HG03432 (cell line): Measurements from ENCODE around the gene AMOT.
"Not testable (repeated sequence)": the region's sequence is repeated elsewhere in the genome, so short reads cannot be mapped to it uniquely, and the experiment has no call there.

ENCODE experiments used
- ATAC-seq: cut with Tn5 transposase; IDR thresholded peaks from one replicate; pipeline ENCODE4 v1.9.1; 2021; ENCODE audit warnings: mild to moderate bottlenecking, moderate library complexity; ENCODE audit not compliant: unreplicated experiment

Gene AMOT

DNA sequence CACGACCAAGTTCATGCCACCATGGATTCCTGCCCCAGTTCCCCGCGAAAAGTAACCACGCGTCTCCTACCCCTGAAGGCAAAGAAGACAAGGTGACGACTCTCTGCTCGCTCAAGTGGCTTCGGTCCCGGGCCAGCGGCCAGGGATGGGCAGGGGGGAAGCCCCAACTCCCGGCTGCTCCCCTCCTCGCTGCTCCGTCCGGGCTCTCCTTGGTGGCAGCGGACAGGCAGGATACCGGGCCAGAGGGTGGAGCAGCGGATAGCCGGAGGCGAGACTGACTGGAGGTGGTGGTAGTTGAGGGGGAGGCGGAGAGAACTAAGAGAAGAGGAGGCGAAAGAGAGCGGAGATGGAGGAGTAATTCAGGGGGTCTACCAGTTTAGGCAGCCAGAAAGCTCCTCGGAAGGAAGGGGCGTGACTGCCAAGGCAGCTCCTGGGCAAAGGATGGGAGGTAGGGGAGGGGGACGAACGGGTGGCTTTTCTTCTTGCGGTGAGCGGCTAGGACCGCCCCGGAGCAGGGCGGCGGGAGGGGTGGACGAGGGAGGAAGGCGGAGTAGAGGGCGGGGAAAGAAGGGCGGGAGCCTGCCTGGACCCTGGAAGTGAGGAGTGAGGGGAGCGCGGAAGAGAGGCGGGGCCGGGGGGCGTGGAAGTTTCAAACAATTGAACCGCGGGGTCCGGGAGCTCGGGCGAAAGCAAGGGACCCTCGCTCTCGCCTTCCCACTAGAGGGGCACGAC is at the start of gene AMOT:
Gene AMOT (minus strand): TSS at position 450 of the 732 bp plus-strand sequence. CDS start 17,705 bp downstream, outside the sequence.
- ATAC-seq: peak; percentile 76

GRCh38 chrX:112889400-112889799 is 48.8 kb upstream of the AMOT start:
- ATAC-seq: peak; percentile 69

DNA sequence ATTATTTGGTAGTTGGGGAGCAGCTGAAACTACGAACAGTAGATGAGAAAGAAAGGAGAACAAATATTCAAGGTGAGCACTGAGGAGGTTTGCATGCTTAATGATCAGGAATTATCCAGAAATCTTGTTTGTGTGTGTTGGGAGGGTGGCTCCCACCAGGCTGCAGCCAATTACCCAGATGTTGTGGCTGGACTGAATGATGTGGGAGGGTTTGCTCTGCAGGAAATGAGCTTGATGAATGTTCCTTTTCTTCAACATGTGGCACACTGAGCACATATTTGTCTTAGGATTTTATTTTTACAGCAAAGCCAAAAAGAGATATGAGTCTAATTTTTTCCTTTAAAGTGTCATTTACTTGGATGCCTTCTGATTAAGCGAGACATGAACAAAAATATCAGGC is 48.3 kb upstream of the AMOT start:
- peak; percentile 60 for ATAC-seq

- peak; percentile 64 for ATAC-seq
Measured at GRCh38 chrX:112877771-112878173, 37.1 kb upstream of the AMOT start.

DNA sequence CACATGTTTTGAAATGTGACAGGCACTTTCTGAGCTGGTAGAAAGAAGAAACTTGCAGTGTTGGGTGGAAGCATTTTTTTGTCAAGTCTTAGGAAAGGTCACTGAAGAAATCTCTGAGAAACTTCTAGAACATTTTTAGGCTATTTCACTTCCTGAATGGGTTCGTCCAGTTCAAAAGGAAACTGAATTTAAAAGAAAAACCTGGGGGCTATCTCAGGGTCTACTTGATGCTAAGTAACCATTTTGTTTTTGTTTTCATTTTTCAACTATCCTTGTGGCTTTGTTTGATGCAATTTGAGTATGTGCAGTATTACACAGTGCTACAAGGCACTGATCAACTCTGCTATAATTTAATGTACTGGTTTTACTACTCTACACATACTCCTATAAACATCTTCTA is 34.0 kb upstream of the AMOT start:
- no peak for ATAC-seq

DNA sequence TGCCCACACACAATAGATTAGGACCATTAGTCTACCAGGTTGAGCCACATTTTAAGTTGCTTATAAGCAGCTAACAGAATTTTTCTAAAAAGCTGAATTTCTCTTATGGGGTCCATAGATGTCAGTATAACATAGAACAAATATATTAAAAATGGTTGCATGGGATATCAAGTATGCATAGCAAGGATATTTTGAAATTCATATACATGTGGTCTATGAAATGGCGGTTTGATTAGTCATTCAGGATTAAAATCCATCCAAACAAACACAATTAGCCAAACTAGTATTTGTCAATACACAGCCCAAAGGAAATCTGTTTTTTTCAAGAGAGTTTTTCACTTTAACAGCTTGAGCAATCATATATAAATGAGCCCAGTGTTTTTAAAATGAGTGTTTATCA is 33.5 kb upstream of the AMOT start:
- ATAC-seq: no peak

GRCh38 chrX:112868586-112868985 is 28.0 kb upstream of the AMOT start:
- no peak for ATAC-seq

DNA sequence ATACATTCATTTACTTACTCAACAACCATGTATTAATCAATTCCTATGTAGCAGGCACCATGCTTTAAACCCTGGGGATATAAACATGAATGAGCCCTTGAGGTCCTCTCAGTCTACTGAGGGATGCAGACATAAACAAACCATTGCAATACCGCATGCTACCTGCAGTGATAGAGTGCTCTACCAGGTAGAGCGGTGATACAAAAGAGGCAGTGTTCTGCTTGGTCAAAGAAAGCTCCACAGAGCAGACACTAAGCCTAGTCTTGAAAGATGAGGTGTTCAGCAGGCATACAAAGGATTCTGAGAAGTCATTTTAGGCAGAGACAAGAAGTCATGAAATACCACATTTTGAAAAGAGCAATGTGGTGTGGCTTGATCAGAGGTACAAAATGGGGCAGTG is 26.9 kb upstream of the AMOT start:
- ATAC-seq: peak; percentile 64

GRCh38 chrX:112866175-112866574 is 25.5 kb upstream of the AMOT start:
- ATAC-seq: no peak

GRCh38 chrX:112865464-112866025 is 24.9 kb upstream of the AMOT start:
- ATAC-seq: no peak

DNA sequence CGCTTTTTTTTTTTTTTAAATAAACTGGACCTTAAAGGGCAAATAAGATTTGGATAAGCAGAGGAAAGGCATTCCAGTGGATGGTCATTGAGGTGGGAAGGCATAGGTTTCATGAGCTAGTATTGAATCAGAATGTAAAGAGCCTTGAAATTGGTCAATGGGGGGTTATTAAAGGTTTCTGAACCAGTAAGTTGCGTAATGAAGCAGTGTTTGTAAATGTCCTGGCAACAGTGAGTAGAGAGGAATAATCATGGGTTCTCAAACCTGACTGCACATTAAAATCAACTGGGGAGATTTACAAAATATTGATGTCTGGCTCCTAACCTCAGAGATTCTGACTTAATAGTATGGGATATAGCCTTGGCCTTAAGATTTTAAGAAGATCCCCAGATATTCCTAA is 23.2 kb upstream of the AMOT start:
- ATAC-seq: no peak

DNA sequence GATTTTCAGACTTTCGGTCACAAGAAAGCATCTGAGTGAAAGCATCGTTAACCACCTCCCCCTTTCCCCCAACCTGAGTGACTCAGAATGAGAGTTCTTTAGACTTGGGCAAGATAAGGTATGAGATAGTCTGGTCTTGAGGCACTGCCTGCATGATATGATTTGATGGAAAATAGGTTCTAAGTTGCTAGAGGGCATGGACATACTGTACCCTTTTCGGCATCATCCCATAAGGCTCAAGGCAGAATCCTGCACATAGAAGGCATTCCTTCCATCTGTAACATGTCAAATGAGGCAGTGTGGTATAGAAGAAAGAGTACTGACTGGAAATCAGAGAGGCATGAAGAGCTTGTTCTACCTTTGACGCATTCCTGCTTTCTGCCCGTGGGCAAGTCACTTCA is 16.8 kb upstream of the AMOT start:
- no peak for ATAC-seq

DNA sequence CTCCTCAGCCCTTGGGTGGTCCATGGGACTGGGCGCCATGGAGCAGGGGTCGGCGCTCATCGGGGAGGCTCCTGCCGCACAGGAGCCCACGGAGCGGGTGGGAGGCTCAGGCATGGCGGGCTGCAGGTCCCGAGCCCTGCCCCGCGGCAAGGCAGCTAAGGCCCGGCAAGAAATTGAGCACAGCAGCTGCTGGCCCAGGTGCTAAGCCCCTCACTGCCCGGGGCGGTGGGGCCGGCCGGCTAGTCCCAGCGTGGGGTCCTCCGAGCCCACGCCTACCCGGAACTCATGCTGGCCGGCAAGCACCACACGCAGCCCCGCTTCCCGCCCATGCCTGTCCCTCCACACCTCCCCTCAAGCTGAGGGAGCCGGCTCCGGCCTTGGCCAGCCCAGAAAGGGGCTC is 14.3 kb upstream of the AMOT start:
- ATAC-seq: not testable (repeated sequence)

- no peak for ATAC-seq
Measured at GRCh38 chrX:112852851-112853250, 12.2 kb upstream of the AMOT start.

GRCh38 chrX:112851806-112852205 is 11.2 kb upstream of the AMOT start:
- peak; percentile 79 for ATAC-seq

DNA sequence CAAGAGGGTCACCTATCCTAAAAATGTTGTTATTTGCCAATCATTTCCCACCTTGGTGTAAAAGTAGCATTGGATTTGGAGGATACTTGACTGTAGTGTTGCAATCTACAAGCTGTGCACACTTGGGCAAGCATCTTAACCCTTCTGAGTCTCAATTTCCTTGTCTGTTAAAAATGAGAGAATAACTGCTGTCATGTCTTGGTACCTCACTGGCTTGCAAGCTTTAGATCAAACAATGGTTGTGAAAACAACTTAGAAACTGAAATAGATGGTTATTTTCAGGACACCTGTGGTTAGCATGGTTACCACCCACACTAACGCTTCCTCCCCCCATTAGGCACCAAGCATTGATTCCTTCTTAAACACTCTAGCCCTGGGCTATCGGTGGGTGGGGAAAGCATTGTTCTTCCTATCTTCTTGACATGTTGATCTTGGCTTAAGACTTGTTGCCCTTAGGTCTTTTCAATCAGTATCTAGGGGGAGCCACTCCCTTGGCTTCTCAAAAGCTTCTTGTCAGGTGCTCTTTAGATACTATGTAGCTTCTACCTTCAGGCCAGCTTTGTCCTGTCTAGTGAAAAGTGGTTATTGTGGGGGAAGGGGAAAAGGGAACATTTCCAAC is 10.6 kb upstream of the AMOT start:
- ATAC-seq: peak; percentile 90

DNA sequence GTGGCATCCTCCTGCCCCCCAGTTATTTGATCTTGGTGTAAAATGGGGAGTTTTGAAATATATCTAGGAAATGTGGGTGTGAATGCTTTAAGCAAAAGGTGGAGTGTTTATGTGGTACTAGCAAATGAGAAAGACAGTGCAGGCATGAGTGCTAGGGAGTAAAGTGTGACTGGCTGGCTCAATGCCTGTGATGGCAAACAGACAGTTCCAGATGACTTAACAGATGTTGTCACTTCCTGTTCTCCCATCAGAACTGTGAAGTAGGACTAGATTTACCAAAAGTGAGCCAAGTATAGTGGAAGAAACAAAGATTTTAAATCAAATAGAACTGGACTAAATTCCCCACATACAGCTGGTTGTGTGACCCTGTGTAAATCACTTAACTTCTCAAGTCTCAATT is 8.4 kb upstream of the AMOT start:
- ATAC-seq: peak; percentile 25

GRCh38 chrX:112846782-112847181 is 6.2 kb upstream of the AMOT start:
- ATAC-seq: no peak

- no peak for ATAC-seq
Measured at GRCh38 chrX:112846187-112846586, 5.6 kb upstream of the AMOT start.

DNA sequence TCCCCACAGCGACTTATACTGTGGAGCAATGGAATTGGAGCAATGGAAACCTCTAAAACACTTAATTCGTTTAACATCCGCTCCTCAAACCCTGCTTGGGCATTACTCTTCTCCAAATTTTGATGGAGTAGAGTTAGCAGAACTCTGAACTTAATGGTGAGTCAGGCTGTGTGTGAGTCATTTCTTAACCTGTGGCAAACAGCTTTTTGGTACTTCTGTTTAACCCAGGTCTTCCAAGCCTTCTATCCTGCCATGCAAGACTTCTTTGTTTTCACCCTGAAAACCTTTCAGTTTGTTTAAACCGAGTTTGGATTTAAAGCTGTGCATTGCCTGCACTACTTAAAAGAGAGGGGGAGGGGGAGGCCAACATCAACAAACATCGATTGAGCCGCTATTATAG is 3.6 kb upstream of the AMOT start:
- ATAC-seq: peak; percentile 32

GRCh38 chrX:112841820-112842157 is 1.2 kb upstream of the AMOT start:
- ATAC-seq: no peak

- peak; percentile 91 for ATAC-seq
Measured at GRCh38 chrX:112841114-112841819, 636 bp upstream of the AMOT start.
